HG02973 (cell line): ENCODE data around the gene ZDHHC13.

Source experiments
- ATAC-seq: cut with Tn5 transposase; IDR thresholded peaks from one replicate; pipeline ENCODE4 v1.9.1; 2021; ENCODE audit warnings: moderate library complexity; ENCODE audit not compliant: unreplicated experiment

The ZDHHC13 gene

DNA sequence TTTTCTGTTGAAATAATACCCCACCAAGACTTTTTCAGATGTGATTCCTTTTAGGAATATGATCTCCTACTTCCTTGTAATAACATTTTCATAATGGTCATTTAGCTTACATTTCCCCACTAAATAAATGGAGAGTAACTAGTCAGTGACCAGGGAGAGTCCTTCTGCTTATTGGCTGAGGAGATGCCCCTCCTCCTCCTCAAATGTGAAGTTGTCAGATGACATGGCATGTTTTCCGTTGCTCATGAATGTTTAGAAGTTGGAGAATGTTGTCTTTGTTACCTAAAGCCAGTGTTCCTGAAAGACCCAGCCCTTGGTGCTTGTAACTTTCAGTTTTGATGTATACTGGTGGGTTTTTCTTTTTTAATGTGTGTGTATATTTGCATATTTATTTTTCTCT lies 46.6 kb downstream of the ZDHHC13 start:
- no peak for ATAC-seq

DNA sequence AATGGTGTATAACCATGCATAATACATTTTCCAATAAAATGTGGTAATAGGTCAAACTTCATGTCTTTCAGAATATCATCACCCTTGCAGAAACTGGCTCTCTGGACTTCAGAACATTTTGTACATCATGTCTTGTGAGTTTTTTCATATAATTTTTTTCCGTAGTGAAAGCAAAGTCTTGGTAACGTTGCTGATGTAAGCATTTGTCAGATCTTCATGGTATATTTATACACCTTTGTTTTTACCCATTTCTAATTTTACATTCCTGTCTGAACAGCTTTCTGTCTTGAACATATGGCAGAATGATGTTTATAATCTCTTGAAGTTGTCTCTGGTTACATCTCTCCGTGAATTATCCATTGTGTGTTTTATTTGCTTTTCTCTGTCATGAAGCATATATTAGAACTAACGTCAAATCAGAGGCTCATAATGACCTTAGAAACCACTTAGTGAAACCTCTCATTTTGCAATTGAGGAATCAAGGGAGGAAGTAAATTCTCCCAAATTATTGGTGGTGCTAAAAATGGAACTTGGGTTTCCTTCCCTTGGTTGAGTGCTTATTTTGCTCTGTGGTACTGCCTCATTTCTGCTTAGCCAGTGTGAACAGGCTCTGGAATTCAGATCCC lies 47.4 kb downstream of the ZDHHC13 start:
- no peak for ATAC-seq

DNA sequence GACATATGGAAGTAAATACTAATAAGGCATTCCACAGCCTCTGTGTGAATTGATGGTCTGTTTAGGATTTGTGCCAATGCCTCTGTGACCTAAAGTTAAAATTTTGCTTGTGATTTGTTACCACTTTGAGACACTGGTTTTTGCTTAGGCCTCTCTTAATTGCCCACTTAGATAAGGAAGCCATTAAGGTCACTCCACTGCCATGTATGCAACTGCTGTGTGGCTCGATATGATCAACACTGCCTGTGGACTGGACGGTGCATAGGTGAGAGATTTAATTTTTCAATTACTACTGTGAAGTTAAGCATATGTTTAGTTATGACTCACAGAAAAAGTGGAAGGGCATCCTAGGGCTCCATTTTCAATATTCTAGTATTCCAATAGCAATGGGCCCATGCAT lies 47.9 kb downstream of the ZDHHC13 start:
- ATAC-seq, result no peak

DNA sequence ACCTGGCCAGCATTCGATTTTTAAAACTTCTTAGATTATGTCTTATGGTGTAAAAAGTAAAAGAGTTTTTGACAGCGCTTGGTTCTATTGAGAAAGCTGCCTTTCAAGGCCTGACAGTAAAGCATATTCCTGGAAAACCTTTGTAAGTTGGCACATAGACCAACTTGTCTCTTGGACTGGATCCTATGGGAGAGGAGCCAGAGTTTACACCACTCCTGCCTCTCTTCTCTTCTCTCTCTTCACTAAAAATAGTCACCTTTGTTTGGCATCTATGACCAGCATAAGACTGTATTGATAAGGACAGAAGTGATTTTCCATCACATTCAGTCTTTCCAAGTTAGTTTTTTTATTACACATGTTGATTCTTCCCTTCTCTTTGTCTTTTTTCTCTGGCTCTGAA lies 51.1 kb downstream of the ZDHHC13 start:
- no peak for ATAC-seq

DNA sequence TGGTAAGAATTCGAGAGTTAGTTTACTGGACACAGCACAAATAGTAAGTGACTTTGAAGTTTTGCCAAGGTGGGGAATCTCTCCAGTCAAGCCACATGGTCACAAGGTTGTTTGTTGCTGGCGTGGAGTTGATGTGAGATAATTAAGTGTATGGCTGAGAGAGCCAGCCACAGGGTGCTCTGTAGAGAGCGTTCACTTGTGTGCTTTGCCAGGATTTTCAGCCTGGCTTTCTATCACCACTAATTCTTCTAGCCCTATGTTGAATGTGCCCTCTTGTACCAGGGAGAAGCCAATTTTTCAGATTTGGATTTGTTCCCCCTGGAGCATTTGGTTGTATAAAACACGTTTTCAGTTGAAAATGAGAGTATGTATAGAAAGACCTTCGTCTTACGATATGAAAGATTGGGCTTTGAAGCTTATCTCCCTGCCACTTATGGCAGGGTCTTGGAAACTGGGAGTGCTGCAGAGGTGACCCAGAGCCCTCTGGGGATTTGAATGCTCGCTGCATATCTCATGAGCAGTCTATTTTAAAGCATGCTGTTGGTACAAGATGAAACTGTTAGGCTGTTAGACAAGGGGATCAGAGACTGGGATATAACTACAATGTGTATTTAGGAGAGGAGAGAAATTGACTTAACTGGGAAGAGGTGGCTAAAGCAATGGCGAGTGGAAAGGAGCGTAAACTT lies 56.2 kb downstream of the ZDHHC13 start:
- ATAC-seq, result no peak

DNA sequence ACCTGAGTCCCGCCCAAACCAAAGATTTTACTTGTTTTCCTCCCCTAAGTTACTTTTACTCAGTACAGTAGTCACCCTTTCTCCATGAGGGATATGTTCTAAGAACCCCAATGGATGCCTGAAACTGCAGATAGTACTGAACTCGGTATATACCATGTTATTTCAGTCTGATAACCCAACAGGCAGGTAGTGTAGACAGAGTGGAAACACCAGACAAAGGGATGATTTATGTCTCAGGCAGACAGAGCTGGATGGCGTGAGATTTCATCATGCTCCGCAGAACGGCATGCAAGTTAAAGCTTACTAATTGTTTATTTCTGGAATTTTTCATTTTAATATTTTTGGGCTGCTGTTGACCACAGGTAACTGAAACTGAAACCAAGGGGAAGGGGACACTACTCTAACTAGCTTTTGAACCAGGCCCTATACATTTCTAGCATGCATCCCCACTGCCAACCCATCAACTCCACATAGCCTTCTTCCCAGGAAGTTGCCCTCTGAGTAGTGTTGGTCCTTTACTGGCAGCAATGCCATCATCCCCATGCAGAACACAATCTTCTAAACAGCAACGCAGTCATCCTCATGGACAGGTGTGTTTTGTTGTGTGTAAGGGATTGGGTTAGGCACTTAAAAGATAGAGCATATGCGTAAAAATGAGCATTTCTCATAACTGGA lies 57.1 kb downstream of the ZDHHC13 start:
- no peak for ATAC-seq

DNA sequence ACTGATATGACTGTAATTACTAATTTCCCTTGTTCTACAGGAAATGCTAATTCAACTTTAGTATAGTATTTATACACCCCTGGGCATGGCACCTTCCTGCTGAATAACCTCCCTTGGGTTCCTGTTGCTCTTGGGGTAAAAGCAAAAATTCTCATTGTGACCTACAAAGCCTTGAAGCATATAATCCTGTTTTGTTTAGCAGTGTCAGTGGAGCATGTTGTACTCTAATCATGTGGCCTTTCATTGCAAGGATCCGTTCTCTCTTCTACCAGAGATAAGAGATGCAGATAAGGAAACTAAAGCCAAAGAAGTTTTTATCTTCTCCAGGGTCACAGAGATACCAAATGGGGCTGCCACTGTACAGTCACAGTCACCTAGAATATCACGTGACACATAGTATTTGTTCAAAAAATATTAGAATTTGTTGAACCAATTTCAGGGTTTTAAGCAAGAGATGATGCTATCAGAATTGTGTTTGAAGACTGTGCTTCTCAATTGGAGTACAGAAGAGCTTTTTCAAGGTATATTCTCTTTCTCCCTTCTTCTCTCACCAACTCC lies 59.7 kb downstream of the ZDHHC13 start:
- ATAC-seq, result no peak

DNA sequence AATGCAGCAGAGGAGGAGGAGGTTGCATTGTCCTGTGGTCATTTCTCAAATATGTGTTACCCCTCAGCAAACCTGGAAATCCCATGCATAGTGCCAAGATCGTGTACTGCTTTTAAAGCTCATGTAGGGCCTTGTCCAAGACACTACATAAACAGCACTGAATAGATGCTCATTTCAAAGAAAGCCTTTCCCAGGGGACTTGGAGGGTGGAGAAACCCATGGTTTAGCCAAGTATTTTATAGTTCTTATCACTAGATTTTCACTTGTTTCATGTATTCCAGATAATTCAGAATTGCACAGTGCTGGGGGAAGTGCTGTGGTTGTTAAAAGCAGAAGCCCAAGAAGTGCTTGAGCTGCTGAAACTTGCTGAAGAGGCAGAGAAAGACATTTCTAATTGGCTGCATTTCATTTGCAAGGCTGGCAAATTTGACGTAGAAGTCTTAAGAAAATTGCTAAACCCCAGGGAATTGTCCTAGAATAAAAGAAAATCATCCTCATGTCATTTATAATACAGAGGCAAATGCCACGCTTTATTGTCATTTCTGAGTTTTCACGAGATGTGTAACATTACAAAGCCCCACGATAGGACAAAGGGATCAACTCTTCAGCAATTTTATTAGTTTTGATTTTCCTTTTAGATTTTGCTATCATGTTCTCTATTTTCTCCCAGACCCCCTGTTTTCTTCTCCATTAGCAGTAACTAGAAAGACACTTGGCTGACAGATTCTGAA lies 64.7 kb downstream of the ZDHHC13 start:
- ATAC-seq, result no peak

DNA sequence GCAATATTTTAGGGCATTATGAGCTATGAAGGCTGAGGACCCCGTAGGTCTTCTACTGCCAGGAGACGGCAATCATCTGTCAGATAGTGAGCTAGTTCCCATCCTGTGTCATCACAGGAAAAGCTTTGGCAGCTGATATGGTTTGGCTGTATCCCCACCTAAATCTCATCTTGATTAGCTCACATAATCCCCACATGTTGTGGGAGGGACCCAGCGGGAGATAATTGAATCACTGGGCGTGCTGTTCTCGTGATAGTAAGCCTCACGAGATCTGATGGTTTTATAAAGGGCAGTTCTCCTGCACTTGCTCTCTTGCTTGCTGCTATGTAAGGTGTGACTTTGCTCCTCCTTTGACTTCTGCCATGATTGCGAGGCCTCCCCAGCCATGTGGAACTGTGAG lies 66.7 kb downstream of the ZDHHC13 start:
- ATAC-seq, result no peak

DNA sequence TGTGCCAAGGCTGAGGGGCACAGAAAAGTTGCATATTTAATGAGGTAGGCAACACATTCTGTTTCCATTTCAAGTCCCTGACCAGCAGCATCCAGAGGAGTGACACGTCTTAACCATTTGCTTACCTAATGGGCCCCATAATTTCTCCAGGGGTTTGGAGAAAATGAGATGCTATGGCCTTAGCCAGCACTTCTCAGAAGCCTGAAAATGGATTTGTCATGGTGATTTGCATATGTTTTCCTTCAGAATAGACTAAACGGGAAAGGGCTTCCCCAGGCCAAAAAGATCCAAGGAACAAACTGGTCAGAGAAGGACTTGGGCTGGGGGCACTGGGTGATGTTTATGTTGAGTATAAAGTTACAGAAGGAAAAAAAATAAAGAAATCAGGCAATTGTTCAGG lies 68.1 kb downstream of the ZDHHC13 start:
- ATAC-seq, result no peak

DNA sequence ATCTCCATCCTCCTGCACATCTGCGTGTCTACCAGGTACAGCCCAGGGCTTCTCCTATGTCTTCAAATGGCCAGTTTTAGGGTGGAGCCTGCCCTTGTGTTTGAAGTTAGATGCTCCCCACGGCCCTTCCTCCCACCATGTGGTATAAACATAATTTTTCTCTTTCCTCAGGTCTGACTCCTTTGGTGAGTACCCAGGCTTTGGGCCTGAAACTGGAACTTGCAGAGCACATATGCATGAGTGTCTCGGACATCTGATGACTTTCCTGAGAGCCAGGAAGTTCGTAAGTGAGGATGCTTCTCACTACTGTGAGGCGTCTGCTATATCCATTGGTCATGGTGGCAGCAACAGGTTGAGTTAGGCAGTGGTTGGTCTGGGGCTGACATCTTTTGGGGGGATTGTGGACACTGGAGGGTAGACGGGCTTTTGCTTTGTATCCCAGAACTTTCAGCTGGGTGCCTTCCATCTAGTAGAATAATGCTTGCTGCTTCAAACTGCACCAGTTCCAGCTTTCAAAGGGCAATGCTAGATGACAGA lies 68.6 kb downstream of the ZDHHC13 start:
- ATAC-seq, result no peak

DNA sequence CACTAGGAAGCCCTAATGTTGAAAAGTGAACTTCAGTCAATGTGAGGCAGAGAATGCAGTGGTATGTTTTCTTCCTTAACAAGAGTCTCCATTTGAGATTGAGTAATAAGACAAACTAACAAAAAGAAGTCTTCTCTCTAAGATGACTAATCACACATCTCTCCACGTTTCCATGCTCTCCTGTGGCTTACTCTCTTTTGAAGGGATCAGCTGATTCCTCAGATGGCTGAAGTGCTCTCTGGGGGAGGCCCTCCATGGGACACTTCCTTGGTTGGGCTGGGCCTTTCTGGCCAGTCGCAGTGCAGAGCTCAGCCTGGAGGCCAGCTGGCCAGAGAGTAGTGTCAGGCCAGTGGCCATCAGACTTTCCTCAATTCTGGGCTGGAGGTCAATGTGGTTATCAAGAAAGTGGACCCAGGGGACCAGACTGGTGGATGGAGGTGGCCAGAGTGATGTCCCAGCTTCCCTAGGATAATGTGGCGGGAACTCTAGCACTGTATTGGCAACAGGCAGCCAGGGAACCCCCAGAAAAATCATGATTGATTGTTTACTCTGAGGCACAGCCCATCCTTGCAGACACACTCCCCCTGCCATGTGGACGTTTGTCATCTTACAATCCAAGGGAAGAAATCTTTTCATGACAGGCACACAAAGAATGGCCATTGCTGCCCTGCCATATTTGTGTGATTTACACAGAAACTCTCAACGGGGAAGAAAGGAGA lies 70.3 kb downstream of the ZDHHC13 start:
- no peak for ATAC-seq

DNA sequence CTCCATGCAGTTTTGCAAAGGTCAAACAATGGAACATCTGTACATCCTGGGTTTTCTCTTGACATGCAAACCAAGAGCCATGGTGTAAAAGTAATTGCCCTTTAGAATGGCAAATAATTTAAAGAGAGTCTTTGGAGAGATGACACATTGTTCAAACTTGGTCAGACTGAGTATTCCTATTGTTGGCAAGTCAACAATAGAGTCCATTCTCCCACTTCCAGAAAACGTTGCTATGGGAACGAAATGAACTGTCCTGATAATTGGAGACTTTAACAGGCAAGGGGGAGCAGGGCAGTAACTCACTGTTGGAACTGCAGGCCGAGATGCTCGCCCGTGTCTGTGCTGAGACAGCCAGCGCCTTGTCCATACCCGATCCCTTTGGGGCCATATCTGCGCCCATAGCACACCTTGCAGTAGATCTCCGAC lies 70.9 kb downstream of the ZDHHC13 start:
- ATAC-seq, result no peak

DNA sequence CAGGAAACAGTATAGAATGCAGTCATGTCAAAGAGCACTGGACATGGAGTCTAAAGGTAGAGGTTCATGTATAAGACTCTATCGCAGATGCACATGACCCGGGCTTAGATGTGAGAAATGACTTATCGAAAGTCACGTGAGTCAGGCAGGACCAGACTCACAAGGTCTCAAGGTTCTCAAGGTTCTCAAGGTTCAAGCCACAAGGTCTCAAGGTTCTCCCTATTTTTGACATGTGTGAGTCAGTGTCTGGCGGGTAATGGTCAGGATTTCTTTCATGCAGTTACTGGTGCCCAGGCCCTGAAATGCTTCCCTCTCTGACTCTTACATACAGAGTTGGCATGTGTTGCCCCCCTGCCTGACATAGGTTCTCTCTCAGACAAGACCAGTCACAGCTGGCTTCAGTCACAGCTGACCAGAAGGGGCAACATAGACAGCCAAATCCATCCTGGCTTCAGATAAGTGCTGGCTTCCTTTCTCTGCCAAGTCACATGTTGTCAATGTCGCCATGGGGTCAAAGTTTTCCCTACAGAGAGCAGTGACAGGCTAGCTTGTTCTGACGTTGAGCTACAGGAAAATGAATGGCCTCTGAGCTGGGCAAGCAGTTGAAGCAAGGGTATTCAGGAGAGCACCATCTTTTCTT lies 74.7 kb downstream of the ZDHHC13 start:
- no peak for ATAC-seq

DNA sequence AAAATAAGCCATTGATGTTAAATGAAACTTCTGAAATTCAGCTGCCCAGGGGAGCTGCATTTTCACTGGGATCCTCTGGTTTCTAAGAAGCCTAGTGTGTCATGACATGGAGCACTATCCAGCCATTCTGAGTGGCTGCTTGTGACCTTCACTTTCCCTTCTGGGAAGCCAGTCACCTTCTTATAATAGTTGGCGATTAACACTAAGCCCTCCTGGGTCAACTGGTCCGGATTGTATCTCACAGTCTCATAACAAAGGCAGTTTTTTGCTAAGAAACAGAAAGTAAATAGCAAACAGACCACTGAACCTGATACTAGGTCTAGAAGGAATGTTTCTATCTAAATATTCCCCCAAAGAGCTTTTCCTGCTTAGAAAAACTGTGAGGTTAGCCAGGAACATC lies 76.9 kb downstream of the ZDHHC13 start:
- ATAC-seq, result no peak

DNA sequence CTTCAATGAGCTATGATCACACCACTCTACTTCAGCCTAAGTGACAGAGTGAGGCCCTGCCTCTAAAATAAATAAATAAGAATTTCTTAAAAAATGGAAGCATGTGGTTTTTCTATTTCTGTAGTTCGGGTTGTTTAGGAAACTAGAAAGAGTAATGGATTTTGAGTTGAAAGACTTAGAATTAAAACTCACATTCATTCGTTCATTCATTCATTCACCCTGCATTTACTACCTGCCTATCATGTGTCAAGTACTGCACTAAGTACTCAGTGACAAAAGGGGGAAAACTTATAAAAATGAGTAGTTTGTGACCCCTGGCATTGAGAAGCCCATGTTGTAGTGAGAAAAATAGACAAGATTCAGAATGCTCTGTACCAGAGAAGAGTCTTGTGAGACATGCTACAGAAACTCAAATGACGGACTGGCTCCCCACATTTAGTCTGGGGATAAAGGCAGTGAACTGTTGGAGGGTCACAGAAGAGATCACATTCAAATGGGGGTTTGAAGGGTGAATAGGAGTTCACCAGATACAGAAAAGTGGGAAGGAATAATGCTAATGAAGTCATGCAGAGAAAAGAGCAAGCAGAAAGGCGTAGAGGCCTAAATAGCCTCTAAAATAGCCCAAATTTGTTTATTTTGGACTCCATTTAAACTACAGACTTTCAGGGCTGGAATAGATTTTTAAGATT lies 77.8 kb downstream of the ZDHHC13 start:
- no peak for ATAC-seq

DNA sequence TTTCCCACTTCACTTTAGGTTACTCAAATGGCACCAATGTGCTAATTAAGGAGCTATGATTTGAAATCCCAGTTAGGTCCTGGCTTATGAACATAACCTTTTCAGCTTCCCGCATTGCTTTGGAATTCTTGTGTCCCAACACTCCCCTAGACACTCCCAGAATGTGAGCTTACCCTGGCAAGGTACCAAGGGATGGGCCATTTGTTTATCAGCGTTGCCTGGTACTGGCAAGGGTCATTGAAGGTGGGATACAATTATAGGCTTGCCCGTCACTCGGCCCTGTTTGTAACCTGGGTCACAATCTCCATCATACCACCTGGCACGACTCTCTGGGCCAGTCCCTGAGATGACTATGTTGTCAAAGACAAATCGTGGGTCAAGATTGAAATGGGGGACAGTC lies 79.5 kb downstream of the ZDHHC13 start:
- ATAC-seq, result no peak

DNA sequence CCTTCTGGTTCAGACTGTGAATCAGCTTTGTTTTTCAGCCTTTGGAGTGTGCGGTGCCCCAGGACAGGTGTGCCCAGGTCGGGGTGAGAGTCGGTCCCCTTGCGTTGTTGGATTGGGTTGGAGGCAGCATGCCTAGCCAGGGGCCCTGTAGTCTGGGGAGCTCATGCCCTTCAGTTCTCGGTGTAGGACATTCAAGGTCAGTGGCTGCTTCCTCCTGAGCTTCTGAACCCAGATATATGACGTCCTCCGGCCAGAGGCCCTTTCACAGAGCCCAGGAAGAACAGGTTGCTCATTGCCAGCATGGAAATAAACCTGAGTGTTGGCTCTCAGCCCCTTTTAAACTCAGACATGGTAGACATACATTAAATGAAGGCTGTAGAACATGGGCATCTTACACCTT lies 82.1 kb downstream of the ZDHHC13 start:
- no peak for ATAC-seq

DNA sequence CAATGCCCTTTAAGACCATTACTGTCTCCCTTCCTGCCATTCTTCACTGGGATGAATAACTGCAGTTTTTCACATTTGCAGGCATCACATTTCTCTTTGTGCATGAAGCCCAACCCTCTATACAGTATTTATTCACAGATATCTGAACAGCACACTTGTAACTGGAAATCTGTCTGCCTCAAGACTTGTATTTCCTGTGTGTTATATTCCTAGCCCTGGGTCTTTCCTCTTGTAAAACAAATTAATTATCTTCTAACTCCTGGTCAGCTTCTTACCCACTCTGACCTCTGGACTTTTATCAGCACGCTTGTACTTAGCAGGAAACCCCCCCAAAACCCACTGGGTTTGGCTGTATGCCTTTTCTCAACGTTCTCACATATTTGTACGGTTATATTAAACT lies 82.8 kb downstream of the ZDHHC13 start:
- ATAC-seq, result no peak
